Measurements from ENCODE around the gene TCFL5.

- TF ChIP-seq CTCF (IDR thresholded peaks at IDR 0.05; ENCODE audit: insufficient read depth, low read length, poor library complexity, severe bottlenecking) (no peak), EZH2phosphoT487 (conservative IDR thresholded peaks at IDR 0.05; ENCODE audit: low read length) (no peak)
These were observed 8.8 kb downstream of the TCFL5 start for GRCh38 chr20:62852841-62853240.

Measured in SU-DHL-6 (cell line).